H1 (cell line): ENCODE results near the gene CALR. TPM values are rescaled to one million over a fixed set of nuclear protein-coding genes. Genes with fewer than 3 reads are reported as not detected.

Experiments
- CTCF ChIA-PET: fragments of 300-600 bp; sonication (Branson Sonifier 250); formaldehyde crosslinking; loops from one replicate; lab custom pipeline; 2021; ENCODE audit not compliant: partially characterized antibody; lab: Charles Lee
- POLR2A ChIA-PET: fragments of 300-600 bp; sonication (Branson Sonifier 250); formaldehyde crosslinking; loops from one replicate; lab custom pipeline; 2021; ENCODE audit warnings: inconsistent platforms; ENCODE audit not compliant: partially characterized antibody; lab: Charles Lee
- DNase-seq, 2 experiments: peaks; one replicate each; pipeline versions ENCODE4 v3.0.0 to v3.0.0-alpha.2; 2010 to 2022; ENCODE audit warnings: low spot score in 2 of 2, low read depth in 1 of 2, mixed read lengths in 1 of 2
- FAIRE-seq: peaks from 2 replicates; lab custom pipeline; 2011; peaks lifted over from hg19 to GRCh38; lab: Jason Lieb, UNC
- H2AFZ ChIP-seq: 2 replicates; pipeline ENCODE4 v1.8.1; 2012; ENCODE audit warnings: low read length, inconsistent platforms
- H2AK5ac ChIP-seq: 2 replicates; pipeline ENCODE4 v1.6.1; 2013; ENCODE audit warnings: low read depth, low read length
- H2BK120ac ChIP-seq: replicated peaks from 2 replicates; pipeline ENCODE3; 2013; ENCODE audit warnings: low read depth, low read length, inconsistent platforms
- H2BK12ac ChIP-seq: 2 replicates; pipeline ENCODE4 v1.6.1; 2013; ENCODE audit warnings: low read depth, low read length
- H2BK15ac ChIP-seq: 2 replicates; pipeline ENCODE4 v1.6.1; 2013; ENCODE audit warnings: low read length
- H2BK20ac ChIP-seq: 2 replicates; pipeline ENCODE4 v1.6.1; 2013; ENCODE audit warnings: low read length
- H2BK5ac ChIP-seq: 2 replicates; pipeline ENCODE4 v1.6.1; 2013; ENCODE audit warnings: low read depth, low read length
- H3K14ac ChIP-seq: 2 replicates; pipeline ENCODE4 v1.6.1; 2013; ENCODE audit warnings: inconsistent platforms; ENCODE audit not compliant: insufficient read length
- H3K18ac ChIP-seq: 2 replicates; pipeline ENCODE4 v1.6.1; 2013; ENCODE audit warnings: low read length; ENCODE audit errors: extremely low read depth
- H3K23ac ChIP-seq: 2 replicates; pipeline ENCODE4 v1.6.1; 2013; ENCODE audit warnings: inconsistent platforms; ENCODE audit not compliant: insufficient read length
- H3K23me2 ChIP-seq: 2 replicates; pipeline ENCODE4 v1.6.1; 2013; ENCODE audit warnings: low read depth, low read length
- H3K27ac ChIP-seq: 2 replicates; pipeline ENCODE4 v1.6.1; 2011; ENCODE audit warnings: low read depth, low read length, inconsistent platforms
- H3K27me3 ChIP-seq, 4 experiments: replicated peaks in 1 of 4; 1 replicate in 1 of 4; 2 replicates in 3 of 4; pipeline versions ENCODE4 v1.6.1 to v1.8.1; 2011 to 2013; ENCODE audit warnings: low read length in 3 of 4, mild to moderate bottlenecking in 3 of 4, inconsistent platforms in 2 of 4, mixed read lengths in 2 of 4, moderate library complexity in 1 of 4; ENCODE audit not compliant: control insufficient read depth in 3 of 4, insufficient read depth in 3 of 4; ENCODE audit errors: extremely low read depth in 1 of 4
- H3K36me3 ChIP-seq, 4 experiments: 2 replicates each; pipeline versions ENCODE4 v1.6.1 to v1.8.1; 2011 to 2013; ENCODE audit warnings: mild to moderate bottlenecking in 4 of 4, low read length in 3 of 4, moderate library complexity in 2 of 4, control low read depth in 1 of 4, inconsistent platforms in 1 of 4; ENCODE audit not compliant: insufficient read depth in 4 of 4, control insufficient read depth in 2 of 4
- H3K4ac ChIP-seq: replicated peaks from 2 replicates; pipeline ENCODE3; 2013; ENCODE audit warnings: low read length, low read depth, mixed read lengths, inconsistent platforms; ENCODE audit not compliant: insufficient read length
- H3K4me1 ChIP-seq, 4 experiments: replicated peaks in 1 of 4; 1 replicate in 1 of 4; 2 replicates in 3 of 4; pipeline versions ENCODE4 v1.6.1 to v1.8.1; 2011 to 2013; ENCODE audit warnings: low read length in 3 of 4, inconsistent platforms in 2 of 4, mixed read lengths in 1 of 4; ENCODE audit not compliant: insufficient read depth in 4 of 4, control insufficient read depth in 3 of 4
- H3K4me2 ChIP-seq, 2 experiments: 2 replicates each; pipeline versions ENCODE4 v1.6.1 to v1.8.1; 2011 to 2013; ENCODE audit warnings: low read depth in 2 of 2, low read length in 2 of 2, control low read depth in 1 of 2, inconsistent platforms in 1 of 2, mild to moderate bottlenecking in 1 of 2; ENCODE audit not compliant: insufficient read depth in 1 of 2
- H3K4me3 ChIP-seq, 4 experiments: fragments of 200-600, 300-600 bp in 1 of 4; sonication (generic), shearing (Covaris generic), sonication (Bioruptor Twin) in 1 of 4; 2 replicates each; pipeline versions ENCODE4 v1.5.1 to v1.8.1; 2011 to 2016; ENCODE audit warnings: low read length in 4 of 4, low read depth in 3 of 4, control low read depth in 2 of 4, inconsistent platforms in 2 of 4, mild to moderate bottlenecking in 2 of 4, mixed read lengths in 1 of 4, moderate library complexity in 1 of 4; ENCODE audit not compliant: insufficient read depth in 2 of 4; ENCODE audit errors: extremely low read depth in 1 of 4
- H3K56ac ChIP-seq: replicated peaks from 2 replicates; pipeline ENCODE3; 2013; ENCODE audit warnings: low read depth, mild to moderate bottlenecking, mixed read lengths, low read length, inconsistent platforms; ENCODE audit not compliant: insufficient read length
- H3K79me1 ChIP-seq: 2 replicates; pipeline ENCODE4 v1.6.1; 2013; ENCODE audit warnings: low read depth, low read length, control low read depth
- H3K79me2 ChIP-seq, 2 experiments: 2 replicates each; pipeline versions ENCODE4 v1.6.1 to v1.8.1; 2012 to 2013; ENCODE audit warnings: low read length in 2 of 2, mild to moderate bottlenecking in 2 of 2, inconsistent platforms in 1 of 2; ENCODE audit not compliant: insufficient read depth in 2 of 2, control insufficient read depth in 1 of 2
- H3K9ac ChIP-seq, 4 experiments: replicated peaks in 1 of 4; 1 replicate in 1 of 4; 2 replicates in 3 of 4; pipeline versions ENCODE4 v1.6.1 to v1.8.1; 2011 to 2013; ENCODE audit warnings: low read depth in 3 of 4, low read length in 3 of 4, control low read depth in 2 of 4, mild to moderate bottlenecking in 2 of 4, moderate library complexity in 2 of 4, inconsistent platforms in 1 of 4; ENCODE audit errors: extremely low read depth in 1 of 4
- H3K9me3 ChIP-seq, 2 experiments: 2 replicates each; pipeline versions ENCODE4 v1.6.1 to v1.8.1; 2012 to 2013; ENCODE audit warnings: mild to moderate bottlenecking in 2 of 2, moderate library complexity in 2 of 2, control low read depth in 1 of 2, inconsistent platforms in 1 of 2, low read depth in 1 of 2, low read length in 1 of 2, mixed read lengths in 1 of 2; ENCODE audit not compliant: insufficient read depth in 2 of 2
- H4K20me1 ChIP-seq, 2 experiments: replicated peaks in 1 of 2; 2 replicates each; pipeline versions ENCODE3 to v1.8.1; 2011 to 2013; ENCODE audit warnings: inconsistent platforms in 2 of 2, low read length in 2 of 2, mild to moderate bottlenecking in 1 of 2; ENCODE audit not compliant: insufficient read depth in 2 of 2, control insufficient read depth in 1 of 2
- H4K5ac ChIP-seq: 2 replicates; pipeline ENCODE4 v1.6.1; 2013; ENCODE audit warnings: low read length, low read depth, mixed read lengths, inconsistent platforms; ENCODE audit not compliant: insufficient read length
- H4K8ac ChIP-seq: 2 replicates; pipeline ENCODE4 v1.8.0; 2013; ENCODE audit warnings: mild to moderate bottlenecking, moderate library complexity, low read length, inconsistent platforms; ENCODE audit not compliant: insufficient read depth; ENCODE audit errors: extremely low read depth
- H4K91ac ChIP-seq: replicated peaks from 2 replicates; pipeline ENCODE3; 2013; ENCODE audit warnings: low read length, mixed read lengths, inconsistent platforms; ENCODE audit not compliant: insufficient read length
- EGR1 ChIP-seq: IDR thresholded peaks from 2 replicates; pipeline ENCODE4 v1.6.1; 2011; ENCODE audit warnings: low read depth, low read length, borderline replicate concordance
- KDM4A ChIP-seq: IDR thresholded peaks from one replicate; pipeline ENCODE4 v1.7.1; 2012; ENCODE audit warnings: low read depth, mild to moderate bottlenecking, moderate library complexity, low read length, inconsistent platforms; ENCODE audit not compliant: severe bottlenecking
- WGBS, 2 experiments: shearing (Covaris generic) in 1 of 2; methylation state at CpG; one replicate each; pipeline versions ENCODE4 v1.1.6 to v1.1.7; 2013 to 2015; ENCODE audit warnings: low lambda C conversion rate in 2 of 2, mixed read lengths in 2 of 2, inconsistent platforms in 1 of 2, low coverage in 1 of 2, missing lambda C conversion rate in 1 of 2; ENCODE audit not compliant: insufficient replicate concordance in 2 of 2, insufficient coverage in 1 of 2, insufficient read length in 1 of 2; ENCODE audit errors: extremely low coverage in 1 of 2, missing lambda C conversion rate in 1 of 2; 5-methylcytosine and 5-hydroxymethylcytosine counted together
- polyA plus RNA-seq, 7 experiments: library from polyadenylated mRNA; depleted of rRNA in 3 of 7; stranded (reverse) in 5 of 7; unstranded in 2 of 7; fragments of >200 nt in 5 of 7; fragments of 200-250 nt in 2 of 7; gene quantifications; 1 replicate in 5 of 7; 2 replicates in 1 of 7; 4 replicates in 1 of 7; pipeline versions ENCODE4 v1.2.1 to v1.2.3, GENCODE V29; 2011 to 2013; ENCODE audit warnings: missing spikeins in 2 of 7, mixed read lengths in 2 of 7
- total RNA-seq: library from RNA; stranded (reverse); fragmentation: NEBNext Ultra II Directional; extraction: Animal tissue kit (Norgen Biotek cat#: 25700); gene quantifications from 2 replicates; pipeline ENCODE4 v1.2.1, GENCODE V29; 2021
- TF ChIP-seq, protein P1 (sequence below): IDR thresholded peaks from 2 replicates; pipeline ENCODE4 v1.6.1; 2012; ENCODE audit warnings: inconsistent platforms

The CALR gene
- total and polyA plus RNA-seq, 2 of the 8 experiments (the other 6 are each of a cell fraction or from before 2014, with no cell fraction given), result 591 to 1,155 TPM

DNA sequence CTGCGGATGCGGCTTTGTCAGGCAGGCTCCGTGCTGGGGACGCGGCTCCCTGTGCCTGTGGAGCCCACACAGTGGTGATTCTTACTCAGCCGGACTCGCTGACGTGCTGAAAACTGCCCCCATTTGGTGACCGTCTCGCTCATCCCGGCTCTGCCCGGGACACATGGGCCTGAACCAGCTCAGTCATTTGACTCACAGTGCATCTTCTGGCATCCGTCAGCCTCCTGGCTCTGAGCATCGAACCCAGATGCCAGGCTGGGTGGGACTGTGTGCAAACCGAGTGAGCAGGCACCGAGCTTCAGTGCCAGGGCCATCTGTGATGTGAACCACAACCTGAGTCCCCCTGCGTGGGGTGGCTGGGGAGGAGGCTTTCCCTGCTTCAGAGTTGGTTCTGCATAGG is 41.9 kb upstream of the CALR start:
- Histone ChIP-seq H2BK12ac (no peak overlapping the region), H3K4me3 (no peak overlapping the region), H3K79me1 (peaks cover 6% of the 10 kb centered on the region; the same call in 1 of the 2 replicates), H2BK120ac (no peak overlapping the region), H3K27ac (no peak overlapping the region), H2BK5ac (no peak overlapping the region), H4K91ac (no peak overlapping the region), H3K4me2 (no peak overlapping the region), H3K14ac (no peak overlapping the region), H3K79me2 (peaks cover 0 to 7% of the 10 kb centered on the region in 2 experiments; a peak in 1 of 4 replicates), H2BK20ac (no peak overlapping the region), H3K23me2 (peaks cover 4% of the 10 kb centered on the region; the same call in 1 of the 2 replicates), H4K8ac (no peak overlapping the region), H2BK15ac (no peak overlapping the region), H3K9me3 (no peaks in the 10 kb centered on the region), H2AK5ac (no peak overlapping the region), H2AFZ (no peak overlapping the region), H3K36me3 (peaks cover 15 to 41% (median 30%) of the 10 kb centered on the region in 4 experiments), H3K56ac (no peak overlapping the region), H3K9ac (no peak overlapping the region), H3K4me1 (peaks cover 0 to 6% (median 4%) of the 10 kb centered on the region in 4 experiments; a peak in 3 of 7 replicates), H3K23ac (no peak overlapping the region), H3K18ac (no peak overlapping the region), H4K20me1 (peaks cover 4 to 5% of the 10 kb centered on the region in 2 experiments), H4K5ac (no peak overlapping the region), H3K27me3 (no peaks in the 10 kb centered on the region), H3K4ac (no peak overlapping the region)
- FAIRE-seq, result no peak
- no peak for DNase-seq
- POLR2A ChIA-PET, result interaction anchor here (1.0 to 15.0 kb wide), 7 partner anchors 9 to 36 kb away, joined by 3 to 180 read pairs (median 8); partner anchors contain the start of genes DNASE2, KLF1 and SYCE2
- WGBS, 2 experiments, result 98% methylated on average over 17 of the region's 17 CpGs; no CpG with 5 or more reads in 1 of the 2 experiments
- CTCF ChIA-PET, result interaction anchor here (0.9 to 1.8 kb wide), 2 partner anchors 10 kb away, joined by 3 to 6 read pairs; partner anchors contain the start of gene KLF1
- TF ChIP-seq, protein P1, sequence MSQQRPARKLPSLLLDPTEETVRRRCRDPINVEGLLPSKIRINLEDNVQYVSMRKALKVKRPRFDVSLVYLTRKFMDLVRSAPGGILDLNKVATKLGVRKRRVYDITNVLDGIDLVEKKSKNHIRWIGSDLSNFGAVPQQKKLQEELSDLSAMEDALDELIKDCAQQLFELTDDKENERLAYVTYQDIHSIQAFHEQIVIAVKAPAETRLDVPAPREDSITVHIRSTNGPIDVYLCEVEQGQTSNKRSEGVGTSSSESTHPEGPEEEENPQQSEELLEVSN, result no peak
- TF ChIP-seq KDM4A (no peak), EGR1 (no peak)
